HG03175 (cell line): ENCODE results near the gene ZG16.
A peak's percentile ranks its signal among the peaks of the same experiment; 100 is the strongest.
"Not testable (repeated sequence)": the region's sequence is repeated elsewhere in the genome, so short reads cannot be mapped to it uniquely, and the experiment has no call there.

ENCODE experiments used
- ATAC-seq: cut with Tn5 transposase; IDR thresholded peaks from one replicate; pipeline ENCODE4 v1.9.1; 2021; ENCODE audit warnings: mild to moderate bottlenecking, moderate library complexity; ENCODE audit not compliant: unreplicated experiment

The ZG16 gene

GRCh38 chr16:29783094-29783953 lies 5.3 kb downstream of the ZG16 start:
- ATAC-seq = not testable (repeated sequence)

DNA sequence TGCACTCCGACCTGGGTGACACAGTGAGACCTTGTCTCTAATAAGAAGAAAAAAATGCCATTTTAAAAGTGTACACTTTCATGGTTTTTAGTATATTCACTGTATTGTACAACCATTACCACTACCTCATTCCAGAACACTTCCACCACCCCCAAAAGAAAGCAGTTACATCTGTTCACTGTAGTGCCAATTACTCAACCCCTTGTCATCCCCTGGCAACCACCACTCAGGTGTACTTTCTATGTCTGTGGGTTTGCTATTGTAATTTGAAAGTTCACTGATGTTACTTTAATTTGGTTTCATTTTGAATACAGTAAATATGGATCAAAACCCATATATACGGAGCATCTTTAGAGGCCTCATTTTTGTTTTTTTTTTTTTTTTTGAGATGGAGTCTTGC lies 6.1 kb downstream of the ZG16 start:
- no peak for ATAC-seq

GRCh38 chr16:29784901-29785500 lies 6.9 kb downstream of the ZG16 start:
- ATAC-seq = no peak

DNA sequence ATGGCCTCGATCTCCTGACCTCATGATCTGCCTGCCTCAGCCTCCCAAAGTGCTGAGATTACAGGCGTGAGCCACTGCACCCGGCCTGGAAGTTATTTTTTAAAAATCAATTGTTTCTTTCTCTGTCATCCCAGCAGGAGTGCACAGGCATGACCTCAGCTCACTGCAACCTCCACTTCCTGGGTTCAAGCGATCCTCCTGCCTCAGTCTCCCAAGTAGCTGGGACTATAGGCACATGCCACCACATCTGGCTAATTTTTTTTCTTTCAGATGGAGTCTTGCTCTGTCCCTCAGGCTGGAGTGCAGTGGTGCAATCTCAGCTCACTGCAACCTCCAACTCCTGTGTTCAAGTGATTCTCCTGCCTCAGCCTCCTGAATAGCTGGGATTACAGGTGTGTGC lies 9.1 kb downstream of the ZG16 start:
- not testable (repeated sequence) for ATAC-seq

- no peak for ATAC-seq
Observed at GRCh38 chr16:29789775-29790182, 11.7 kb downstream of the ZG16 start.

- peak; percentile 91 for ATAC-seq
Observed at GRCh38 chr16:29790183-29790948, 12.3 kb downstream of the ZG16 start, which contains the start of gene KIF22. TSS of gene KIF22 (plus strand) at chr16:29790751. CDS start at chr16:29790760, 9 bp downstream.

GRCh38 chr16:29790949-29791844 lies 13.1 kb downstream of the ZG16 start:
- no peak for ATAC-seq

DNA sequence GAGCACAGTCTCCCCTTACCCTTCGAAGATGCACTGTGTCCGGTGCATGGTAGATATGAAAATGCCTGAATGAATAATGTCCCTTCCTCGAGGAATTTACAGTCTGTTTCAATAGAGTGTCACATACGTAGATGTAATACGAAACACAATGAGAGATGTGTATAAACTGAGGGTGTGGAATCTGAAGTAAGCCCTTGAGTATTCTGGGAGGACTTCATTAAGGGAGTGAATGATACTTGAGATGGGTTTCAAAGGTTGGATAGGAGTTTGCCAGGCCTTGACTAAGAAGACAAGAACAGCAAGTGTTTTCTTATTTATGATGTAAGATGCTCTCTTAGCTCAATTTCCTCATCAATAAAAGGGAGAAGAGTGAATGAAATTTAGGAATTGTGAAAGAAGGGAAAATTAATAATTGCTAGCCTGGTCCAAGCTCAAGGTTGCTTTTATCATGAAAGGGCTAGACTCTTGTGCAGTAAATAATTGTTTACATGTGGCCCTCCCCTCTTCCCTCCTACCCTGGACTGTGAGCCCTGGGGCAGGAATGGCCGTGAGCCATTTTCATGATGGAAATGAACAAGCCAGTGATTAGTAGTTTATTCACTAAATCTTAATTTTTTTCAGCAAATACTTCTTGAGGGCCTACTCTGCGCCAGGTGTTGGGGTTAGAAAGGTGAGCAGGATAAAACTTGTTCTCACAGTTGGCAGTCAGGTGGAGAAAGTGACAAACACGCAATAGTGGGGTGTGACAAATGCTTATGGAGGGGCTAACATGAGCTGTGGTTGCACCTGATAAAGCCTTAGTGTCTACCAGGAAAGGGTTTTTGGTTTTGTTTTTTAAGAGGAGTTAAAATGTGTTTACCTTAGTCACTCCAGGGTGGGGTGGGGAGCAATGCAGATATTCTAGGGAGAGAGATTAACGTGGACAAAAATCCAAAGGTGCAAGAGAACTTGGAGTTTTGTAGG lies 14.1 kb downstream of the ZG16 start:
- ATAC-seq = no peak

- not testable (repeated sequence) for ATAC-seq
Observed at GRCh38 chr16:29793153-29793552, 15.1 kb downstream of the ZG16 start.

GRCh38 chr16:29794231-29794710 lies 16.2 kb downstream of the ZG16 start:
- no peak for ATAC-seq

DNA sequence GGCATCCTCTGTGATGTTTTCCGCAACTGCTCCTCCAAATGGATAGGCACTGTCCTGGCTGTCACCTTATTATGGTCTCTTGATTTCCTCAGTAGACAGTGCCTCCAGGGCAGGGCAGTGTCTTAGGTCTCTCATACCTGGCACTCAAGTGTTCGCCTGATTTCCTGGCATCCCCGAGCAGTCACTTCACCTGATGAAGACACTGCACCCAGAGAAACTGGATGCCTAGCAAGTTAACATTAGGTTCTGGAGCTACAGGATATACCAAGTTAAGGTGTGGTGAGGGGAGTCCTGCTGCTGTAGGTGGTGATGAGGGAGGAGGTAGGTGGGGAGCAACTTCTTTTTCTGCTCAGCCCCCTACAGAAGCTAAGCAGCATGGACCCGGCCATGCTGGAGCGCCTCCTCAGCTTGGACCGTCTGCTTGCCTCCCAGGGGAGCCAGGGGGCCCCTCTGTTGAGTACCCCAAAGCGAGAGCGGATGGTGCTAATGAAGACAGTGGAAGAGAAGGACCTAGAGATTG lies 24.4 kb downstream of the ZG16 start:
- ATAC-seq = no peak

GRCh38 chr16:29804020-29804419 lies 26.0 kb downstream of the ZG16 start:
- no peak for ATAC-seq

DNA sequence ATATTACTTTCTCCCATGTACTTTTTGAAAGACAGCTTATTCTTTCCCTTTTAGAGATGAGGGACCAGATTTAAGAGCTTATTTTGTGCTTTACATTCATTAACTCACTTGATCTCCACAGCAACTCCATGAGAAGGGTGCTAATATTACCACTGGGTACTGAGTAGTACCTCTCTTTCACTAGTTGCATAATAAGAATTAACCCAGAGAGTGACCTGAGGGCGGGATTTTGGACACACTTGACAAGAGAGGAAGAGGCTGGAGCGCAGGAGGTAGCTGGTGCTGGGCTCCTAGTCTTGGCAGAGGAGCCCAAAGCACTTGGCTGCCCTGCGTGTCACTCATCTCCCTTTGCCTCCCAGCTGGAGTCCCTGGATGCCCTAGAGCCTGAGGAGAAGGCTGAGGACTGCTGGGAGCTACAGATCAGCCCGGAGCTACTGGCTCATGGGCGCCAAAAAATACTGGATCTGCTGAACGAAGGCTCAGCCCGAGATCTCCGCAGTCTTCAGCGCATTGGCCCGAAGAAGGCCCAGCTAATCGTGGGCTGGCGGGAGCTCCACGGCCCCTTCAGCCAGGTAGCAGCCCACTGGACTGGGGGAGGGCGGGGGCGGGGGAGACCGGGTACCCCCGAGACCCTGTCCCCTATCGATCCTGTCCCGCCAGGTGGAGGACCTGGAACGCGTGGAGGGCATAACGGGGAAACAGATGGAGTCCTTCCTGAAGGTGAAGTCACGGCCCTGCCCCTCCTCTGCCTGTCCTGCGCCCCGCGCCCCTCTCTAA lies 26.6 kb downstream of the ZG16 start:
- ATAC-seq = no peak

- peak; percentile 56 for ATAC-seq
Observed at GRCh38 chr16:29805232-29806098, 27.4 kb downstream of the ZG16 start.

GRCh38 chr16:29806099-29806579 lies 28.1 kb downstream of the ZG16 start, which contains the start of gene MAZ:
TSS of gene MAZ (plus strand) at chr16:29806529. CDS start at chr16:29806702, 173 bp downstream.
- no peak for ATAC-seq

GRCh38 chr16:29806641-29807425 lies 28.8 kb downstream of the ZG16 start:
- no peak for ATAC-seq
